Stimulated activated CD8-positive, alpha-beta memory T cell treated with anti-CD3 and anti-CD28 coated beads, Interleukin-4, amount 100 ng/mL, for 48 hours (primary cell): ENCODE data around the gene FMNL3.
A peak's percentile ranks its signal among the peaks of the same experiment; 100 is the strongest.
"Not testable (repeated sequence)": the region's sequence is repeated elsewhere in the genome, so short reads cannot be mapped to it uniquely, and the experiment has no call there.

ENCODE experiments used
- DNase-seq: peaks from one replicate; pipeline ENCODE4 v3.0.0-alpha.2; 2020

The FMNL3 gene, protein sequence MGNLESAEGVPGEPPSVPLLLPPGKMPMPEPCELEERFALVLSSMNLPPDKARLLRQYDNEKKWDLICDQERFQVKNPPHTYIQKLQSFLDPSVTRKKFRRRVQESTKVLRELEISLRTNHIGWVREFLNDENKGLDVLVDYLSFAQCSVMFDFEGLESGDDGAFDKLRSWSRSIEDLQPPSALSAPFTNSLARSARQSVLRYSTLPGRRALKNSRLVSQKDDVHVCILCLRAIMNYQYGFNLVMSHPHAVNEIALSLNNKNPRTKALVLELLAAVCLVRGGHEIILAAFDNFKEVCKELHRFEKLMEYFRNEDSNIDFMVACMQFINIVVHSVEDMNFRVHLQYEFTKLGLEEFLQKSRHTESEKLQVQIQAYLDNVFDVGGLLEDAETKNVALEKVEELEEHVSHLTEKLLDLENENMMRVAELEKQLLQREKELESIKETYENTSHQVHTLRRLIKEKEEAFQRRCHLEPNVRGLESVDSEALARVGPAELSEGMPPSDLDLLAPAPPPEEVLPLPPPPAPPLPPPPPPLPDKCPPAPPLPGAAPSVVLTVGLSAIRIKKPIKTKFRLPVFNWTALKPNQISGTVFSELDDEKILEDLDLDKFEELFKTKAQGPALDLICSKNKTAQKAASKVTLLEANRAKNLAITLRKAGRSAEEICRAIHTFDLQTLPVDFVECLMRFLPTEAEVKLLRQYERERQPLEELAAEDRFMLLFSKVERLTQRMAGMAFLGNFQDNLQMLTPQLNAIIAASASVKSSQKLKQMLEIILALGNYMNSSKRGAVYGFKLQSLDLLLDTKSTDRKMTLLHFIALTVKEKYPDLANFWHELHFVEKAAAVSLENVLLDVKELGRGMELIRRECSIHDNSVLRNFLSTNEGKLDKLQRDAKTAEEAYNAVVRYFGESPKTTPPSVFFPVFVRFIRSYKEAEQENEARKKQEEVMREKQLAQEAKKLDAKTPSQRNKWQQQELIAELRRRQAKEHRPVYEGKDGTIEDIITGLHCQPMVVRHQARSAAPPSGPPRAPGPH

DNA sequence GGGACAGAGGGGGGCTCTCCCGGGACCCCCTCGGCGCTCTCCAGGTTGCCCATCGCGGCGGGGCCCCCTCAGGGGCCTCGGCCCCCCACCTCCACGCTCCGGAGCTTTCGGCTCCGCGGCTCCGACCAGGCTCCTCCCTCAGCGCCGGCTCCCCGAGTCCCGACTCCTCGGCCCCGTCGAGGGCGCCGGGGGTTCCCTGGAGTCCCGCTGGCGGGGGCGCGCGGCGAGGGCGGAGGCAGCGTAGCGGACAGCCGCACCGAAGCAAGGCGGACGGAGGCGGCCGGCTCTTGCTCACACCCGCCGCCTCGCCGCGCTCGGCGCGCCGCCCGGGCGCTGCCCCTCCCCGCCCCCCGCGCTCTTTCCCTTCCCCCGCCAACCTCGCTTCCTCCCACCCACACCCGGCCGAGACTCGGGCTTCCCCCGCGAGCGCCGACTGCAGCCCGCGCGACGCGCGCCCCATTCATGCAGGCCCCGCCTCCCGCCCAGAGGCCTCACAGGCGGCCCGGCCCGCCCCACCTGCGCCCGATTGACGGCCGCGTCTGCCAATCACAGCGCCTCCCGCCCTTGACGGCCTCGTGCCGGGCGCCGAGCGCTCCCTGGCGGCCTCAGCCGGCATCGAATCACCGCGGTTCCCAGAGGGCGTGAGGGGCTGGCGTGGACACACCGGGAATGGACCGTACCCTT, at the start of gene FMNL3:
Gene FMNL3 (minus strand): TSS at position 278 of the 684 bp plus-strand sequence. CDS start 225 bp downstream, at position 53.
- peak; percentile 99 for DNase-seq

DNA sequence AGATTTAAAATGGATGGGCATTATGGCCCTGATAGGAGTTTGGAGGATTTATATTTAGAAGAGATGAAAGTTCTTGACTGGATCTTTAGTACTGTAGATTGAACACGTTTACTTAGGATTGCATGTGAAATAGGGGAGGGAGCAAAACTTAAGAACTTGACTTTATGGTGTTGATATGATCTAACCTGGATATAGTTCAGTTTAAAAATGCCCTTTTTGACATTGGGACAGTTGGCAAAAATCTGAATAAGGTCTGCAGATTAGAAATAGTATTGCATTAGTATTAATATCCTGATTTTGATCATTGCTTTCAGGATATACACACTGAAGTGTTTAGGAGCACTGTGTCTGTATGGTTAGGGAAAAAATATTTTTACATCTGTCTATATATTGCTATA, 43.8 kb upstream of the FMNL3 start:
- DNase-seq: no peak

DNA sequence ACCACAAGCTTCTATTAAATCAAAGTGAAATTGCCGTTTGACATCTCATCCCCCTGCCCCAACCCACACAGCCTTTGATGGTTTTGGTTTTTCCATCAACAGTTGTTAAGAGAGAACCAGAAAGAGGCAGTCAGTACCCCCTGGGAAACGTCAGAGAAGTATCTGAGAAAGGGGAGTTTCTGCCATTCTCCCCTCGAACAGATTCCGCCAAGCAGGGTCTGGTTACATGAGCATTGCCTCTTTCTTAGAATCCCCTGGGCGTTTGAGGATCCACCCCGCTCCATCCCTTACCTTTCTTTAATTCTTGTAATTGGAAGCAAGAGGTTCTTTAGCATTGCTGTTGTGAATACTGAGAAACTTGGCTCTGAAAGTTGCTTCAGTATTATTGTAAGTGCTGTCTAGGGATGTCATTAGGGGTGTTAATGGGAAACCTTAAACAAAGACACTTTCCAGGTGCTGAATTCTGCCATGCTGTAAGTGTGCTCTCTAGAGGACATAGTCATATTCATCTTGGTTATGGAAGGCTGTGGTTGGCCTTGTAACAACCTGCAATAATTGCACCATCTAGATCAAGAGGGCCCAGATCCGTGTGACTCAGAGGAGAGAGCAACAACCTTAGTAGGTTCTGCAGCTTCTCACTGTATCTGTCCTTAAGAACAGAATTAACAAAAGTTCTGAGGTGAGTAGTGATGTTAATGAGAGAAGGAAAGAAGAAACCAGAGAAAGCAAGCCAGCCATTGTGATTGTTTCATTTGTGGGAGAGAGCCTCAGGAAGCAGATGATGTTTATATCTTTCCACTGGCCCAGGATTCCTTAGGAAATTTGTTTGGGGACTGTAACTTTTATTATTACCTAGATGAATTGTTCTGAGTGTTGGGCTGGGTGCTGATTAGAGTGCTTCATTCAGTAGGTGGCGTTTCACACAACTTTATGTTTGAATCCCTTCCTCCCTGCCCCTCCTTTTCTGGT, 43.1 kb upstream of the FMNL3 start:
- peak; percentile 69 for DNase-seq

DNA sequence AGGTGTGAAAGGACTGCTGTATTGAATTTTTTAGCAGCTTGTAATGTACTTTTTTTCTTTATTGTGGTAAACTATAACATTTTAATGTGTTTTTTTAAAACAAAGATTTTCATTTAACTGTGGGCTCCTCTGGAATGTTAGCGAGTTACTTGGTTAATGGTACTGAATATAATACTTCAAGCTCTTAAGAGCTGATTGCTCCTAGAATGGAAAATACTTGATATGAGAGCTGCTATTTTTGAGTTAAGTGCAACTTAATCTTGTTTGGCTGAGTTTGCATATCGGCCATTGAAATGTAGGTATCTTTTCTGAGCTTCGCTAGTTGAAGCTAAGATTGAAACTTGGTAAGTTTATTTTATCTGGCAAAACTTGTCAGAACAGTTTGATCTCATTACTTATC, 41.6 kb upstream of the FMNL3 start:
- no peak for DNase-seq

DNA sequence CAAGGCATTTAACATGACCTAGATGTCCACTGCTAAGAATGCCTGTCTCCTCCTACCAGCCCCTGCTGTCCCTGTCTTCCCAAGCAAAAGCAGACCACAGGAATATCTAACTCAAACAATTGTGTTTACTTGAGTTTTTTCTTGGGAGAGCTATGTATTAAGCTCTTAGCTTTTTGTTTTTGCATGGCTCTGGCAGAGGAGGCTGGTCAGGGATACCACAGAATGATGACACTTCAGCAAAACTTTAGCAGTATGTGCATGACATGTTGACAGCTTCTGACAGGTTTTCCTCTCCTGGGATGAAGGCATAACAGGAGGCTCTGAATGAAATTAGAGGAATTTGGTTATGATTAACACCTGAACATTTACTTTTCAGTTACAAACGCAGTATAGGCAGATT, 41.1 kb upstream of the FMNL3 start:
- DNase-seq: no peak

DNA sequence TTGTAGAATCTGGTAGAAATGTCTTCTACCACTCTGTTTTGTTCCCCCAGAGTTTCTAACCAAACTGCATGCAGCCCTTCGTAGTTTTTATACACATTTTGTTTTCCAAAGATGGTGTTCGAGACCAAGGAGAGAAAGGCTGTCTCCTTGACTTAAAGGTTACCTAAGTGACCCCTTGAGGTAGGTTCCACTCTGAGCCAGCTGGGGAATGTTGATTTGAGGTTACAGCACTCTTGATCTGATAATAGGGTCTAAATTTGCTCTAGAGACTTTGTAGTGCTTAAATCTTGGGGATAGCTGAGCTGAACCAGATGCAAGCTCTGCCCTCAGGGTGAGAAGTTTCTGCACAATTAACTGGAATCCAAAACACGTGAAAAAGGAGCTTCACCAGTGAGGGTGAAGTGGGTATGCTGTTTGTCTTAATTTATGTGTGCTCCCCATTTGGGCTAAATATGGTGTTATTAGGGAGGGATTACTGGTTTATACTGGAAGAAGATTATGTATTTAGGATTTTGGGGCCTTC, 37.2 kb upstream of the FMNL3 start:
- DNase-seq: no peak

DNA sequence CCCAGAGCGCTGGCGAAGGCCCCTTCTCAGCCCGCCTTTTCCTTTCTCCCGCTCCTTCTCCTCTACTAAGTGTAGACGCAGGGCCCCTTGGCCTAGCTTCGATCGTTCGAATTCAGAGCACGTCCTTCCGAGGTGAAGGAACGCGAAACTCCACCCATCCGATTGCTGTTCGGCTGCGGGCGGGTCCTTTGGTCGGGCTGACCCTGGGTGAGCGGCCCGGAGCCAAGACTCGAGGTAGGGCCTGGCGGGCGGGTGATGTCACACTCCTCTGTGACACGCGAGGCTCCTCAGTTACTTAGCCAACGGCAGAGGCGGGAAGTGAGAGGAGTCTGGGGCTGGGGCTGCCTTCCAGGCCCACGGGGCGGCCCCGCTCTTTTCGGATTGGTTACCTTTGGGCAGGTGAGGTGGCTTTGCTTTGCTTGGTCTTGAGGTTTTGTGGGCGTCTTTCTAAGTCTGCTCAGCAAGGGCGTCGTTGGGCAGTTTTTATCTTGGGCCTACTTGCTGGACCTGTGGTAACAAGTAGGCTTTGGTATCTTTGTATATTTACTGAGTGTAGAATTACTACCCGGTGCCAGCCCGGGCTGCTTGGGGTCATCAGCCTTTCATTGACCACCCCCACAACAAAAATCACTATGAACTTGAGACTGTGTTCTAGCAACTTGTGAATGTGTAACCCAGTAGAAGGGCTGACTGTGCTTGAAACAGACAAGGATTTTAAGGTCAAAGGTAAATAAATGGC, 34.8 kb upstream of the FMNL3 start:
- DNase-seq: peak; percentile 91

DNA sequence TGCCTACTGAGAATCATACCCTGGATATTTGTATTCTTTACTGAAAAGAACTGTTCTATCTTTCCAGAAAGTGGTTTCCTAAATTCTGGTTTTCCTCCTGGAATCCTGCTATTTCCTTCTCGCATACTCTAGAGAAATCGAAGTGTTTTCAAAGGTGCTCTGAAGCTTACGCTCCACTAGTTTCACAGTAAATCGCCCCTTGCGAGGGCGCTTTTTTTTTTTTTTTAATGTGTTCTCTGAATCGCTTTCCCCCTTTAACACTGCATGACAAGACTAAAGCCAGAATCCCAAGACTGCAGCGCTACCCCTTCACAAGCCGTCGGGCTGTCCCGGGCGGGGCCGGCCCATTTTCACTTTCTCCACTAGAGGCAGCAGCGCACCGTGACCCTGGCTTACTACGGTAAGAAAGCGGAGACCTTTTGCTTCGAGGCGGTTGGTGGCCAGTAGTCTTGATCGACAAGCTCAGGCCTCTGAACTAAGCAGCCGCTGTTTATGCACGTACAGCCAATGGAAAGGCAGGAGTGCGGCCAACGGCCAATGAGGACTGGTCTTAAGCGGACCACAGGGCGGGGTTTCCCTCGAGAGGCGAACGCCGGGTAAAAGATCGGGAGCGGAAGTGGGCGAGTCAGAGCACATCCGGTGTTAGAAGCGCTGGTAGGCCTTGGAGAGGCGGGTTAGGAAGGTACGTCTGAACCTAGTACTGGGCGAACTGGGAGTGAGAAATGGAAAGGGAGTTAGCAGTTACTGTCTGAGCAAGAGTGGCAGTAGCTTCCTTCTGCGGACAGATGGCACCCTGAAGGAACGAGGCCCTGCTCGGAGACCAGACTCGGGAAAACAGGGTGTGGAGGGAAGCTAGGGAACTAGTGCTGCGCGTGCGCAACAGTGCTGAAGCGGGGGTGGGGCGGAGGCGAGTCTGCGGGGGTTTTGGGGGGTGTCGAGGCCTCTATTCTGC, 34.0 kb upstream of the FMNL3 start, which contains the start of gene TMBIM6:
Gene TMBIM6 (plus strand): TSS at position 628 of the 952 bp plus-strand sequence. CDS start 10,937 bp downstream, outside the sequence.
- peak; percentile 99 for DNase-seq

DNA sequence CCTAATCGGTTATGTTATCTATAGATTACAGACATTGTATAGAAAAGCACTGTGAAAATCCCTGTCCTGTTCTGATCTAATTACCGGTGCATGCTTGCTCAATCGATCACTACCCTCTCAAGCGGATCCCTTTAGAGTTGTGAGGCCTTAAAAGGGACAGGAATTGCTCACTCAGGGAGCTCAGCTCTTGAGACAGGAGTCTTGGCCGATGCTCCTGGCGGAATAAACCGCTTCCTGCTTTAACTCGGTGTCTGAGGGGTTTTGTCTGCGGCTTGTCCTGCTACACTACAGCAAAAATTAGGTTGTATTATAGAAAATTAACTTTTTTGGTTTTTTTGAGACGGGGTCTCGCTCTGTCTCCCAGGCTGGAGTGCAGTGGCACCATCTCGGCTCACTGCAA, 33.1 kb upstream of the FMNL3 start:
- DNase-seq: not testable (repeated sequence)

DNA sequence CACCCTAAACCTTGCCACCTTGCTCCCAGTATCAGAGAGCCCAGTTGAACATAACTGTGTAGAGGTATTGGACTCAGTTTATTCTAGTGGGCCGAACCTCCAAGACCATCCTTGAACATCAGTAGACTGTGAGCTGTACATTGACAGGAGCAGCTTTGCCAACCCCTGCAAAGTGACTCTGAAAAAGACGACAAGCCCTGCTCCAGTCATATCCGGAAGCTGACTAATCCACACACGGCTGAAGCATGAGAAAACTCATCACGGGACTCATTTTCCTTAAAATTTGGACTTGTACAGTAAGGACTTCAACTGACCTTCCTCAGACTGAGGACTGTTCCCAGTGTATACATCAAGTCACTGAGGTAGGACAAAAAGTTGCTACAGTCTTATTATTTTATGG, 31.5 kb upstream of the FMNL3 start:
- DNase-seq: not testable (repeated sequence)

DNA sequence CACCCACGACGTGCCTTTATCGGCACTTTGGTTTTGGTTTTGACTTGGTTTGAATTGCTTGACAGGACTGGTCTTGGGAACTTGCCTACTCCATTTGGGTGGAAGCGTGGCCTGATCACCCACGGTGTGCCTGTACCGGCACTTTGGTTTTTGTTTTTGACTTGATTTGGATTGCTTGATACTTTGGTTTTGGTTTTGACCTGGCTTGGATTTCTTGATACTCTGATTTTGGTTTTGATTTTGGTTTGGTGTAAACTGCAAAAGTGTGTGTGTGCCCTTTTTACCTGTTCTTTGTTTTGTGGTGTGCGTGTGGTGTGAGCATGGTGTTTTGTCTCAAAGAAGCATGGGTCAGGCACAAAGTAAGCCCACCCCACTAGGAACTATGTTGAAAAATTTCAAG, 27.7 kb upstream of the FMNL3 start:
- DNase-seq: not testable (repeated sequence)

DNA sequence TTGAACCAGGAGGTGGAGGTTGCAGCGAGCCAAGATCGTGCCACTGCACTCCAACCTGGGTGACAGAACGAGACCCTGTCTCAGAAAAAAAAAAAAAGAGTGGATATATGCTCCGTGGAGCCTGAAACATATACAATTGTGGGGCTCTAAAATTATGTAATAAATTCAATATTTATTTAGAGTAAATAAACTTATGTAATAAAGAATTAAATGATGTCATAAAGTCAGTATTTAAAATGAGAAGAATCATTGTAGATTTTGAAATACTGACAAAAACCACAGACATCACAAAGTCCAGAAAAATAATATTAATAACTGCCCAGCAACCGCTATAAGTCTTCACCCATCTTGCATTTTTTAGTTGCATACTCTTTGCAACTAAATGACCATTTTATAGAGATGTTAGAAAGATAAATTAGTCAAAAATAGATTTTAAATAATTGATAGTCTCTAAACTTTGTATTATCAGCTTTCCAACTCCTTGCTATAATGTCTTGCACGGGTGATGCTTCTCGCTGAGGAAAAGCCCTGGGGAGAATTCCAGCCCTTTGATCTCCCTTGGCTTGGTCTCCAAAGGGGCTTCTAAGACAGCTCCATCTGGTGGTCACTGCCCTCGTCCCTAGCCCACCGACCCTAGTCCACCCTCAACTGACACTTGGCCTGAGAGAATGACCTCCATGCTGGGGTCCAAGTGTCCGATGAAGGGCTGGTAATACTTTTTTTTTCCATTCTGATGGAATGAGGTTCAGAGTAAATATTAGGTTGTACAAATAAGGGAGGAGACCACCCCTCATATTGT, 26.2 kb upstream of the FMNL3 start:
- no peak for DNase-seq

DNA sequence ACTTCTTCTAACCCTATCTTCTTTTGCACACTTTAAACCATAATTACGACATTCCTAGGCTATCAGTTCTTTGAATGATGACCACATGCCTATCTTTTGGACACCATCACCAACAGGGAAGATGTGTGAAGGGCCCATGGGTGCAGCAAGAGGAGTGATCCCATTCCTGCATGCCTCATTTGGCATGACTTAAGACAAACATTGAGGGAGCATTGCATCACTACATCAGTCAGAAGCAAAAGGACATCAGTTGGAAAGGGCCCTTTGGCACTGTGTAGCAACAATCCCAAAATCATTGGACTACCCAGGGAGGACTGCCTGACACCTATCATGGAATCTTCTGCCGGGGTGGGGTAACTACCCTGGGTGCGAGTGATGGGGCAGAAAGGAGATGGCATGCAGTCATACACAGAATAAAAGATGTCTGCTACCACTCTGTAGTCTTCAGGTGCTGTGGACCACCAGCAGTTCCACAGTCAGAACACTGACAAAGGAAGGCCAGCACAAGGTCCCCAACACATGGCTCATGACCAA, 23.4 kb upstream of the FMNL3 start:
- no peak for DNase-seq

DNA sequence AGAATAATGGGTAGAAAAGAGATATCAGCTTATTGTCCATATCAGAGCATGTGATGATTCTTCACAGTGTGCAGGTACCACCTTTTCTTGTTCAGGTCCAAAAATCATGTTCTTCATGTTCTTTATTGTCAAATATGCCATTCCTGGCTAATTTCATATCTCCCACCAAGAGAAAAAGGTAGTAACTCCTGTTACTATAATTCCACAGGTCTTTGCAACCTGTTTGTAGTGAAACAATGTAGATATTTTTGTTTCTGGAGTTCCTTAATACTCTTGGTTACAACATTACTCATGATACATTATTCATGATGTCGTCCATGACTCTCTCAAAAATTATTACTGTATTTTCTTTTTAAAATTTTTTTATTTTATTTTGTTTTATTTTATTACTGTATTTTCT, 22.8 kb upstream of the FMNL3 start:
- DNase-seq: no peak

DNA sequence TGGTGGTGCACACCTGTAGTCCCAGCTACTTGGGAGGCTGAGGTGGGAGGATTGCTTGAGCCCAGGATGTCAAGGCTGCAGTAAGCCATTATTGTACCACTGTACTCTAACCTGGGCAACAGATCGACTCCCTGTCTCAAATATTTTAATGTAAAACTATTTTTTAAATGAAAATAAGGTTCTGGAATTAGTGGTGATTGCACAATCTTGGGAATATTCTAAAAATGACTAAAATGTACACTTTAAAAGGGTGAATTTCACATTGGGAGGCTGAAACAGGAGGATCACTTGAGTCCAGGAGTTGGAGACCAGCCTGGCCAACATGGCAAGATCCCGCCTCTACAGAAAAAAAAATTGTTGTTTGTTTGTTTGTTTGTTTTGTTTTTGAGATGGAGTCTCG, 21.2 kb upstream of the FMNL3 start:
- DNase-seq: no peak

DNA sequence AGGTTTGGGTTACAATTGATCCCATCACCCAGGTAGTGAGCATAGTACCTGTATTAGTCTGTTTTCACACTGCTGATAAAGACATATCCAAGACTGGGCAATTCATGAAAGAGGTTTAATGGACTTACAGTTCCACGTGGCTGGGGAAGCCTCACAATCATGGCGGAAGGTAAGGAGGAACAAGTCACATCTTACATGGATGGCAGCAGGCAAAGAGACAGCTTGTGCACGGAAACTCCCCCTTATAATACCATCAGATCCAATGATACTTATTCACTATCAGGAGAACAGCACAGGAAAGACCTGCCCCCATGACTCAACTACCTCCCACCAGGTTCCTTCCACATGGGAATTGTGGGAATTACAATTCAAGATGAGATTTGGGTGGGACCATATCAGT, 14.2 kb upstream of the FMNL3 start:
- not testable (repeated sequence) for DNase-seq

DNA sequence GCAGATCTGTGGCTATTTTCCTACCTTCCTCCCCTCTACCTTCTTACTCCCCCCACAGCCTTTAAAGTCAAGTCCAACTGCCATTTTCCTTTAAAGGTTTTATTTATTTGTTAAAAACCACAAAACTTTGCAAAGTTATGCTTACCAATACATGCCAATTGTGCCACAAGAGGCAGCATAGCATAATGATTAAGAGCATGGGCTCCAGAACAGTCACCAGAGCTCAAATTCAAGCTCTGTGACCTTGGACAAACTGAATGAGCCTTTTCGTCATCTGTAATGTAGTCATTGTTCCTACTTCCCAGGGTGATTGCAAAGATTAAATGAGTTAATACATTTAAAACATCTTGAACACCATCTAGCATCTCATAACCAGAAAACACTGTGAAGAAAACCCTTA, 13.0 kb upstream of the FMNL3 start:
- no peak for DNase-seq

DNA sequence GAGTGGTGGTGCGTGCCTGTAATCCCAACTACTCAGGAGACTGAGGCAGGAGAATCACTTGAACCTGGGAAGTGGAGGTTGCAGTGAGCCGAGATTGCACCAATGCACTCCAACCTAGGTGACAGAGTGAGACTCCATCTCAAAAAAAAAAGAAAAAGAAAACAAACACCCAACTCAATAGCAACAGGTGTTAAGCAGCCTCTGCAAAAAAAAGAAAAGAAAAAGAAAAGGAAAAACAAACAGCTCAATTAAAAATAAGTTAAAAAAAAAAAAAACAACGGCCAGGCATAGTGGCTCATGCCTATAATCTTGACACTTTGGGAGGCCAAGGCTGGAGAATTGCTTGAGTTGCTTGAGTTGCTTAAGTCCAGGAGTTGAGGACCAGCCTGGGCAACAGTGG, 10.6 kb upstream of the FMNL3 start:
- DNase-seq: not testable (repeated sequence)
